GM12878 (cell line): ENCODE results near the gene RMND1. TPM values are rescaled to one million over a fixed set of nuclear protein-coding genes. Genes with fewer than 3 reads are reported as not detected.

Source experiments
- BCL11A ChIP-seq: IDR thresholded peaks from 2 replicates; pipeline ENCODE4 v1.6.1; 2011; ENCODE audit warnings: low read depth, low read length
- CBX5 ChIP-seq: sonication (generic); IDR thresholded peaks from 2 replicates; pipeline ENCODE4 v1.6.1; 2016; ENCODE audit warnings: low read depth, moderate library complexity, mild to moderate bottlenecking, inconsistent platforms
- CHD1 ChIP-seq: IDR thresholded peaks from 2 replicates; pipeline ENCODE4 v1.6.1; 2012; ENCODE audit warnings: low read depth, low read length, improper control_type of control experiment
- DPF2 ChIP-seq: fragments of 450-650 bp; IDR thresholded peaks from 2 replicates; pipeline ENCODE4 v1.6.1; 2017; ENCODE audit warnings: mild to moderate bottlenecking
- GABPA ChIP-seq: IDR thresholded peaks from 2 replicates; pipeline ENCODE4 v1.6.1; 2014; ENCODE audit warnings: antibody characterized with exemption, low read depth, mild to moderate bottlenecking, inconsistent platforms
- IKZF1 ChIP-seq: fragments of 450-650 bp; conservative IDR thresholded peaks from 2 replicates; pipeline ENCODE4 v1.6.1; 2017; ENCODE audit warnings: antibody characterized with exemption, mild to moderate bottlenecking
- NFIC ChIP-seq: IDR thresholded peaks from 2 replicates; pipeline ENCODE4 v1.6.1; 2012; ENCODE audit warnings: low read depth, mild to moderate bottlenecking, inconsistent platforms, low read length, moderate library complexity
- PAX5 ChIP-seq: IDR thresholded peaks from 2 replicates; pipeline ENCODE4 v1.6.1; 2011; ENCODE audit warnings: low read depth, low read length, borderline replicate concordance
- POLR2AphosphoS5 ChIP-seq: IDR thresholded peaks from 2 replicates; pipeline ENCODE4 v1.6.1; 2011; ENCODE audit warnings: mild to moderate bottlenecking, low read length, inconsistent platforms
- RCOR1 ChIP-seq: conservative IDR thresholded peaks from 2 replicates; pipeline ENCODE4 v1.6.1; 2012; ENCODE audit warnings: low read depth, low read length, improper control_type of control experiment
- SPI1 ChIP-seq: IDR thresholded peaks from 2 replicates; pipeline ENCODE4 v1.6.1; 2011; ENCODE audit warnings: low read depth, mild to moderate bottlenecking, low read length, moderate library complexity, borderline replicate concordance; ENCODE audit not compliant: insufficient read depth
- SUZ12 ChIP-seq: fragments of 200-600 bp; sonication (generic); IDR thresholded peaks from one replicate; pipeline ENCODE4 v1.6.1; 2018; ENCODE audit warnings: antibody characterized with exemption, mild to moderate bottlenecking; ENCODE audit not compliant: unreplicated experiment
- TCF3 ChIP-seq: IDR thresholded peaks from 2 replicates; pipeline ENCODE4 v1.6.1; 2012; ENCODE audit warnings: low read depth, mild to moderate bottlenecking, low read length, borderline replicate concordance; ENCODE audit not compliant: insufficient read depth
- ZNF217 ChIP-seq: fragments of 450-650 bp; IDR thresholded peaks from 2 replicates; pipeline ENCODE4 v1.6.1; 2017; ENCODE audit warnings: antibody characterized with exemption, mild to moderate bottlenecking
- ZNF622 ChIP-seq: fragments of 450-650 bp; IDR thresholded peaks from 2 replicates; pipeline ENCODE4 v1.6.1; 2017; ENCODE audit warnings: mild to moderate bottlenecking, inconsistent platforms
- polyA plus RNA-seq, 11 experiments: library from polyadenylated mRNA; depleted of rRNA in 4 of 11; unstranded in 6 of 11; stranded (reverse) in 5 of 11; fragments of >200 nt; fragmentation: Nextera tagmentation in 4 of 11; fragmentation: Illumina TruSeq in 1 of 11; extraction: Ambion mirVana in 4 of 11; extraction: Trizol in 1 of 11; gene quantifications; 1 replicate in 1 of 11; 2 replicates in 10 of 11; pipeline versions ENCODE4 v1.2.1 to v1.2.3, GENCODE V29; 2011 to 2016; ENCODE audit warnings: inconsistent platforms in 2 of 11, missing spikeins in 2 of 11, low read depth in 1 of 11
- total RNA-seq, 4 experiments: library from RNA; depleted of rRNA in 3 of 4; stranded (reverse); fragments of >200 nt in 3 of 4; fragmentation: Illumina TruSeq in 1 of 4; extraction: Trizol in 1 of 4; gene quantifications; 2 replicates each; pipeline versions ENCODE4 v1.2.1 to v1.2.3, GENCODE V29; 2013 to 2021
- TF ChIP-seq, protein P1 (sequence below): fragments of 450-650 bp; conservative IDR thresholded peaks from 2 replicates; pipeline ENCODE4 v1.6.1; 2017; ENCODE audit warnings: mild to moderate bottlenecking, moderate library complexity
- TF ChIP-seq, protein P2 (sequence below): fragments of 450-650 bp; IDR thresholded peaks from 2 replicates; pipeline ENCODE4 v1.6.1; 2017; ENCODE audit warnings: antibody characterized with exemption, mild to moderate bottlenecking, moderate library complexity
- TF ChIP-seq, protein P3 (sequence below): fragments of 450-650 bp; formaldehyde crosslinking; IDR thresholded peaks from 2 replicates; pipeline ENCODE4 v1.5.0; 2022; ENCODE audit warnings: mild to moderate bottlenecking, missing genetic modification characterization
- TF ChIP-seq, protein P4 (sequence below): fragments of 150-350 bp; IDR thresholded peaks from 2 replicates; pipeline ENCODE4 v1.6.1; 2016; ENCODE audit warnings: low read depth, low read length

The RMND1 gene
- total and polyA plus RNA-seq, 10 of the 15 experiments (the other 5 are each of a cell fraction or from before 2014, with no cell fraction given), result 15.9 to 34.5 (median 21.4) TPM

DNA sequence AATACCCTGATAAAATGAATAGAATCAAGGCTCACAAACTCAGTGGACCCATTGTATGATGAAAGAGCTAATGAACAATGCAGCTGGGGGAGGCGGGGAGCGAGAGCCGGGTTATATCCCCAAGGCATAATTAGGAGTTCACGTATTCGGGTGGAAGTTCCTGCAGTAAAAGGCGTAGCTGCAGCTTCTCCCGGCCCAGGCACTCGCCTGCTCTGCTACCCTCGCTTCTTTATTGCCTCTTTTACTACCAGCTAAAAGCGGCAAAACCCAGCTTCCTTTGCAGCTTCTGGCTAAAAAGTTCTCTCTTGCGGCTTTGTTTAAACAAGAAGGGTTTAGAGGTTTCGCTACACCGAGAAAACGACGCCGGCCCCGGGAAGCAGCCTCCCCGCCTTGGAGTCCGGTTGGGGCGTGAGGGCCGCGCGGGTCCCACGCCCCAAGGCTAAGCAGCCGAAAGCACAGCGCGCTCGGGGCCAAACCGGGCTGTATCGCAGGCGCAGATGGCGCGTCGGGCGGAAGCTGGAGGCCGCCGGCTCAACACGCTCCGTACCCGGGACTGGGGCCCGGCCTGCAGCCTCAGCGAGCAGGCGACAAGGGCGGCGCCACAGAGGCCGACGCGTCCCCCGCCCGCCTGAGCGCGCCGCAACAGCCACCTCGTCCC is 62.2 kb downstream of the RMND1 start (continued):
- TF ChIP-seq, protein P1, sequence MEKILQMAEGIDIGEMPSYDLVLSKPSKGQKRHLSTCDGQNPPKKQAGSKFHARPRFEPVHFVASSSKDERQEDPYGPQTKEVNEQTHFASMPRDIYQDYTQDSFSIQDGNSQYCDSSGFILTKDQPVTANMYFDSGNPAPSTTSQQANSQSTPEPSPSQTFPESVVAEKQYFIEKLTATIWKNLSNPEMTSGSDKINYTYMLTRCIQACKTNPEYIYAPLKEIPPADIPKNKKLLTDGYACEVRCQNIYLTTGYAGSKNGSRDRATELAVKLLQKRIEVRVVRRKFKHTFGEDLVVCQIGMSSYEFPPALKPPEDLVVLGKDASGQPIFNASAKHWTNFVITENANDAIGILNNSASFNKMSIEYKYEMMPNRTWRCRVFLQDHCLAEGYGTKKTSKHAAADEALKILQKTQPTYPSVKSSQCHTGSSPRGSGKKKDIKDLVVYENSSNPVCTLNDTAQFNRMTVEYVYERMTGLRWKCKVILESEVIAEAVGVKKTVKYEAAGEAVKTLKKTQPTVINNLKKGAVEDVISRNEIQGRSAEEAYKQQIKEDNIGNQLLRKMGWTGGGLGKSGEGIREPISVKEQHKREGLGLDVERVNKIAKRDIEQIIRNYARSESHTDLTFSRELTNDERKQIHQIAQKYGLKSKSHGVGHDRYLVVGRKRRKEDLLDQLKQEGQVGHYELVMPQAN, result peak; percentile 75
- TF ChIP-seq ZNF217 (no peak), PAX5 (no peak), NFIC (no peak), TCF3 (0 out of 2 replicates have a peak, but pooled peaks have one; percentile 19), CHD1 (no peak), IKZF1 (peak; percentile 61; the same call in 1 of the 2 replicates), ZNF622 (no peak), SUZ12 (no peak), POLR2AphosphoS5 (peak; percentile 90), CBX5 (no peak), DPF2 (peak; percentile 79), BCL11A (no peak), GABPA (no peak), RCOR1 (no peak), SPI1 (no peak)
- TF ChIP-seq, protein P2, sequence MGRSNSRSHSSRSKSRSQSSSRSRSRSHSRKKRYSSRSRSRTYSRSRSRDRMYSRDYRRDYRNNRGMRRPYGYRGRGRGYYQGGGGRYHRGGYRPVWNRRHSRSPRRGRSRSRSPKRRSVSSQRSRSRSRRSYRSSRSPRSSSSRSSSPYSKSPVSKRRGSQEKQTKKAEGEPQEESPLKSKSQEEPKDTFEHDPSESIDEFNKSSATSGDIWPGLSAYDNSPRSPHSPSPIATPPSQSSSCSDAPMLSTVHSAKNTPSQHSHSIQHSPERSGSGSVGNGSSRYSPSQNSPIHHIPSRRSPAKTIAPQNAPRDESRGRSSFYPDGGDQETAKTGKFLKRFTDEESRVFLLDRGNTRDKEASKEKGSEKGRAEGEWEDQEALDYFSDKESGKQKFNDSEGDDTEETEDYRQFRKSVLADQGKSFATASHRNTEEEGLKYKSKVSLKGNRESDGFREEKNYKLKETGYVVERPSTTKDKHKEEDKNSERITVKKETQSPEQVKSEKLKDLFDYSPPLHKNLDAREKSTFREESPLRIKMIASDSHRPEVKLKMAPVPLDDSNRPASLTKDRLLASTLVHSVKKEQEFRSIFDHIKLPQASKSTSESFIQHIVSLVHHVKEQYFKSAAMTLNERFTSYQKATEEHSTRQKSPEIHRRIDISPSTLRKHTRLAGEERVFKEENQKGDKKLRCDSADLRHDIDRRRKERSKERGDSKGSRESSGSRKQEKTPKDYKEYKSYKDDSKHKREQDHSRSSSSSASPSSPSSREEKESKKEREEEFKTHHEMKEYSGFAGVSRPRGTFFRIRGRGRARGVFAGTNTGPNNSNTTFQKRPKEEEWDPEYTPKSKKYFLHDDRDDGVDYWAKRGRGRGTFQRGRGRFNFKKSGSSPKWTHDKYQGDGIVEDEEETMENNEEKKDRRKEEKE, result no peak
- TF ChIP-seq, protein P3, sequence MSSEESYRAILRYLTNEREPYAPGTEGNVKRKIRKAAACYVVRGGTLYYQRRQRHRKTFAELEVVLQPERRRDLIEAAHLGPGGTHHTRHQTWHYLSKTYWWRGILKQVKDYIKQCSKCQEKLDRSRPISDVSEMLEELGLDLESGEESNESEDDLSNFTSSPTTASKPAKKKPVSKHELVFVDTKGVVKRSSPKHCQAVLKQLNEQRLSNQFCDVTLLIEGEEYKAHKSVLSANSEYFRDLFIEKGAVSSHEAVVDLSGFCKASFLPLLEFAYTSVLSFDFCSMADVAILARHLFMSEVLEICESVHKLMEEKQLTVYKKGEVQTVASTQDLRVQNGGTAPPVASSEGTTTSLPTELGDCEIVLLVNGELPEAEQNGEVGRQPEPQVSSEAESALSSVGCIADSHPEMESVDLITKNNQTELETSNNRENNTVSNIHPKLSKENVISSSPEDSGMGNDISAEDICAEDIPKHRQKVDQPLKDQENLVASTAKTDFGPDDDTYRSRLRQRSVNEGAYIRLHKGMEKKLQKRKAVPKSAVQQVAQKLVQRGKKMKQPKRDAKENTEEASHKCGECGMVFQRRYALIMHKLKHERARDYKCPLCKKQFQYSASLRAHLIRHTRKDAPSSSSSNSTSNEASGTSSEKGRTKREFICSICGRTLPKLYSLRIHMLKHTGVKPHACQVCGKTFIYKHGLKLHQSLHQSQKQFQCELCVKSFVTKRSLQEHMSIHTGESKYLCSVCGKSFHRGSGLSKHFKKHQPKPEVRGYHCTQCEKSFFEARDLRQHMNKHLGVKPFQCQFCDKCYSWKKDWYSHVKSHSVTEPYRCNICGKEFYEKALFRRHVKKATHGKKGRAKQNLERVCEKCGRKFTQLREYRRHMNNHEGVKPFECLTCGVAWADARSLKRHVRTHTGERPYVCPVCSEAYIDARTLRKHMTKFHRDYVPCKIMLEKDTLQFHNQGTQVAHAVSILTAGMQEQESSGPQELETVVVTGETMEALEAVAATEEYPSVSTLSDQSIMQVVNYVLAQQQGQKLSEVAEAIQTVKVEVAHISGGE (CRISPR knock-in tag), result no peak
- TF ChIP-seq, protein P4, sequence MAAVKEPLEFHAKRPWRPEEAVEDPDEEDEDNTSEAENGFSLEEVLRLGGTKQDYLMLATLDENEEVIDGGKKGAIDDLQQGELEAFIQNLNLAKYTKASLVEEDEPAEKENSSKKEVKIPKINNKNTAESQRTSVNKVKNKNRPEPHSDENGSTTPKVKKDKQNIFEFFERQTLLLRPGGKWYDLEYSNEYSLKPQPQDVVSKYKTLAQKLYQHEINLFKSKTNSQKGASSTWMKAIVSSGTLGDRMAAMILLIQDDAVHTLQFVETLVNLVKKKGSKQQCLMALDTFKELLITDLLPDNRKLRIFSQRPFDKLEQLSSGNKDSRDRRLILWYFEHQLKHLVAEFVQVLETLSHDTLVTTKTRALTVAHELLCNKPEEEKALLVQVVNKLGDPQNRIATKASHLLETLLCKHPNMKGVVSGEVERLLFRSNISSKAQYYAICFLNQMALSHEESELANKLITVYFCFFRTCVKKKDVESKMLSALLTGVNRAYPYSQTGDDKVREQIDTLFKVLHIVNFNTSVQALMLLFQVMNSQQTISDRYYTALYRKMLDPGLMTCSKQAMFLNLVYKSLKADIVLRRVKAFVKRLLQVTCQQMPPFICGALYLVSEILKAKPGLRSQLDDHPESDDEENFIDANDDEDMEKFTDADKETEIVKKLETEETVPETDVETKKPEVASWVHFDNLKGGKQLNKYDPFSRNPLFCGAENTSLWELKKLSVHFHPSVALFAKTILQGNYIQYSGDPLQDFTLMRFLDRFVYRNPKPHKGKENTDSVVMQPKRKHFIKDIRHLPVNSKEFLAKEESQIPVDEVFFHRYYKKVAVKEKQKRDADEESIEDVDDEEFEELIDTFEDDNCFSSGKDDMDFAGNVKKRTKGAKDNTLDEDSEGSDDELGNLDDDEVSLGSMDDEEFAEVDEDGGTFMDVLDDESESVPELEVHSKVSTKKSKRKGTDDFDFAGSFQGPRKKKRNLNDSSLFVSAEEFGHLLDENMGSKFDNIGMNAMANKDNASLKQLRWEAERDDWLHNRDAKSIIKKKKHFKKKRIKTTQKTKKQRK, result no peak
